Neural progenitor cell (in vitro differentiated cells): ENCODE results near the gene WDR72. TPM values are rescaled to one million over a fixed set of nuclear protein-coding genes. Genes with fewer than 3 reads are reported as not detected.

Experiments used
- DNase-seq: peaks from one replicate; pipeline ENCODE4 v3.0.0-alpha.2; 2016; ENCODE audit warnings: low spot score
- H2AFZ ChIP-seq: fragments of 200-600 bp; sonication (generic); replicated peaks from 2 replicates; pipeline ENCODE4 v1.6.1; 2016; ENCODE audit warnings: antibody characterized with exemption
- H3F3A ChIP-seq: fragments of 200-600 bp; sonication (generic); 2 replicates; pipeline ENCODE4 v1.6.1; 2016; ENCODE audit warnings: antibody characterized with exemption, low read depth
- H3K27ac ChIP-seq: fragments of 200-600 bp; sonication (generic); 2 replicates; pipeline ENCODE4 v1.5.1; 2016; ENCODE audit warnings: mild to moderate bottlenecking
- H3K27me3 ChIP-seq: fragments of 200-600 bp; sonication (generic); 2 replicates; pipeline ENCODE4 v1.6.1; 2016; ENCODE audit warnings: mild to moderate bottlenecking, moderate library complexity
- H3K36me3 ChIP-seq: fragments of 200-600 bp; sonication (generic); 2 replicates; pipeline ENCODE4 v1.5.1; 2016
- H3K4me1 ChIP-seq: fragments of 200-600 bp; sonication (generic); 2 replicates; pipeline ENCODE4 v1.6.1; 2016; ENCODE audit warnings: mixed run types
- H3K4me2 ChIP-seq: fragments of 200-600 bp; sonication (generic); 2 replicates; pipeline ENCODE4 v1.6.1; 2016
- H3K4me3 ChIP-seq: fragments of 200-600 bp; sonication (generic); 2 replicates; pipeline ENCODE4 v1.5.1; 2016
- H3K79me2 ChIP-seq: fragments of 200-600 bp; sonication (generic); 2 replicates; pipeline ENCODE4 v1.6.1; 2016; ENCODE audit warnings: low read depth
- H3K9ac ChIP-seq: fragments of 200-600 bp; sonication (generic); 2 replicates; pipeline ENCODE4 v1.6.1; 2016
- H3K9me3 ChIP-seq: fragments of 200-600 bp; sonication (generic); 2 replicates; pipeline ENCODE4 v1.5.1; 2016; ENCODE audit warnings: low read depth
- H4K20me1 ChIP-seq: fragments of 200-600 bp; sonication (generic); 2 replicates; pipeline ENCODE4 v1.6.1; 2016; ENCODE audit warnings: low read depth
- H3K27ac Mint-ChIP-seq: 3 replicates; pipeline ENCODE4 v1.8.0; 2021; ENCODE audit warnings: mixed read lengths
- H3K27me3 Mint-ChIP-seq: 2 replicates; pipeline ENCODE4 v1.8.0; 2022; ENCODE audit warnings: low read depth, mild to moderate bottlenecking, inconsistent platforms, moderate library complexity, mixed read lengths; ENCODE audit not compliant: insufficient read depth
- H3K36me3 Mint-ChIP-seq: 3 replicates; pipeline ENCODE4 v1.8.0; 2021; ENCODE audit warnings: mixed read lengths
- H3K4me1 Mint-ChIP-seq: 3 replicates; pipeline ENCODE4 v1.8.0; 2021; ENCODE audit warnings: mixed read lengths
- H3K4me3 Mint-ChIP-seq: 3 replicates; pipeline ENCODE4 v1.8.0; 2021; ENCODE audit warnings: mild to moderate bottlenecking, moderate library complexity, mixed read lengths
- H3K9me3 Mint-ChIP-seq: 3 replicates; pipeline ENCODE4 v1.8.0; 2020; ENCODE audit warnings: mixed read lengths
- EZH2 ChIP-seq: fragments of 200-600 bp; sonication (generic); IDR thresholded peaks from 2 replicates; pipeline ENCODE4 v1.6.1; 2017; ENCODE audit warnings: antibody characterized with exemption, mild to moderate bottlenecking, moderate library complexity
- EZH2phosphoT487 ChIP-seq: fragments of 200-600 bp; sonication (generic); IDR thresholded peaks from 2 replicates; pipeline ENCODE4 v1.6.1; 2017; ENCODE audit warnings: antibody characterized with exemption
- total RNA-seq: library from RNA; depleted of rRNA; stranded (reverse); fragments of >200 nt; gene quantifications from 2 replicates; pipeline ENCODE4 v1.2.3, GENCODE V29; 2015; ENCODE audit warnings: low replicate concordance
- TF ChIP-seq, protein P1 (sequence below): fragments of 200-600 bp; sonication (generic); IDR thresholded peaks from 2 replicates; pipeline ENCODE4 v1.5.1; 2017; ENCODE audit warnings: antibody characterized with exemption, mild to moderate bottlenecking

The WDR72 gene
- total RNA-seq, 1 donor from 2014 or later = 4.6 TPM

DNA sequence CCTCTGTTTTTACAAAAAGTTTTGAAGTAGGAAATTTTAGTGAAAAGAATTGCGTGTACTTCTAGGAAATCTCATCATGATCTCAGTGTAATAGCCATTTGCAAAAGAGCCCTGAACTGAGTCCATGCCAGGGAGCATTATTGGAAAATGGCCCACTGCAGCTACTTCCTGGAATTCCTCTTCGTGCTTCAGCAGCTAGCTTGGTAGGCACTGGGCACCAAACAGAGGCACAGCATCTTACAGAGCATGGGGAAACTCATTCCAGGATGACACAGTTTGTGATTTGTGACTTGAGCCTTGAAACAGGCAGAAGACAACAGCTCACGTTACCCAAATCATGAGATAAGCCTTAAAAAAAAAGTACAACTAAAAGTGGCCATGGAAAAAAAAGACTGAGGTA is 179.1 kb downstream of the WDR72 start:
- Mint-ChIP-seq H3K4me3 (no peak overlapping the region), H3K9me3 (peaks cover under 1% of the 10 kb centered on the region), H3K4me1 (peaks cover 5% of the 10 kb centered on the region), H3K27ac (no peak overlapping the region), H3K36me3 (no peaks in the 10 kb centered on the region), H3K27me3 (no peaks in the 10 kb centered on the region)
- H4K20me1 ChIP-seq = no peaks in the 10 kb centered on the region
- no peak for DNase-seq
- no peak overlapping the region for H3K9ac ChIP-seq
- no peaks in the 10 kb centered on the region for H3K27me3 ChIP-seq
- no peaks in the 10 kb centered on the region for H3F3A ChIP-seq
- H3K4me2 ChIP-seq = no peak overlapping the region
- no peaks in the 10 kb centered on the region for H3K36me3 ChIP-seq
- no peak overlapping the region for H3K27ac ChIP-seq
- no peaks in the 10 kb centered on the region for H3K9me3 ChIP-seq
- H2AFZ ChIP-seq = no peak overlapping the region
- TF ChIP-seq EZH2phosphoT487 (no peak), EZH2 (no peak)
- TF ChIP-seq, protein P1, sequence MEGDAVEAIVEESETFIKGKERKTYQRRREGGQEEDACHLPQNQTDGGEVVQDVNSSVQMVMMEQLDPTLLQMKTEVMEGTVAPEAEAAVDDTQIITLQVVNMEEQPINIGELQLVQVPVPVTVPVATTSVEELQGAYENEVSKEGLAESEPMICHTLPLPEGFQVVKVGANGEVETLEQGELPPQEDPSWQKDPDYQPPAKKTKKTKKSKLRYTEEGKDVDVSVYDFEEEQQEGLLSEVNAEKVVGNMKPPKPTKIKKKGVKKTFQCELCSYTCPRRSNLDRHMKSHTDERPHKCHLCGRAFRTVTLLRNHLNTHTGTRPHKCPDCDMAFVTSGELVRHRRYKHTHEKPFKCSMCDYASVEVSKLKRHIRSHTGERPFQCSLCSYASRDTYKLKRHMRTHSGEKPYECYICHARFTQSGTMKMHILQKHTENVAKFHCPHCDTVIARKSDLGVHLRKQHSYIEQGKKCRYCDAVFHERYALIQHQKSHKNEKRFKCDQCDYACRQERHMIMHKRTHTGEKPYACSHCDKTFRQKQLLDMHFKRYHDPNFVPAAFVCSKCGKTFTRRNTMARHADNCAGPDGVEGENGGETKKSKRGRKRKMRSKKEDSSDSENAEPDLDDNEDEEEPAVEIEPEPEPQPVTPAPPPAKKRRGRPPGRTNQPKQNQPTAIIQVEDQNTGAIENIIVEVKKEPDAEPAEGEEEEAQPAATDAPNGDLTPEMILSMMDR = no peak
- no peak overlapping the region for H3K4me3 ChIP-seq
- no peaks in the 10 kb centered on the region for H3K4me1 ChIP-seq
- no peaks in the 10 kb centered on the region for H3K79me2 ChIP-seq

DNA sequence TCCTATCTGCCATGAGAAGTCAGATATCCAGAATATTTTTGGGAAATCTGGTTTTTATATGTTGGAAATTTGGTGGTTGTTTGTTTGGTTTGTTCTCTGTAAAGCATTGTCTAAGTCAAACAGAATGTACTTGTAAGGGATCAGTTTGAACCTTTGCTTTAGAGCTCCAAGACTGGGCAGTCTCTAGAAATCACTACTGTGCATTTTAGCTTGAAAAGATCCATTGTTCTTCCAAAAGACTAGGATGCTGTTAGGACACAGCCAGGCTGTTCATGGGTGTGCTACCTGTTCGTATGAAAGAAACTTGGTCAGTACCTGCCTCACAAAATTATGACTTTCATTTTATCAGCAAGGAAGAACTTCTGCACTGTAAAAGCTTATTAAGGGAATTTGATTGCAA is 182.6 kb downstream of the WDR72 start:
- no peak overlapping the region for H3K27ac Mint-ChIP-seq
- Histone ChIP-seq H3K4me2 (no peak overlapping the region), H3F3A (no peaks in the 10 kb centered on the region), H3K4me1 (no peaks in the 10 kb centered on the region), H2AFZ (no peak overlapping the region), H3K79me2 (no peaks in the 10 kb centered on the region), H3K36me3 (no peaks in the 10 kb centered on the region), H3K4me3 (no peak overlapping the region), H3K27me3 (no peaks in the 10 kb centered on the region), H3K9ac (no peak overlapping the region), H3K27ac (no peak overlapping the region), H3K9me3 (no peaks in the 10 kb centered on the region), H4K20me1 (no peaks in the 10 kb centered on the region)
- no peak overlapping the region for H3K4me3 Mint-ChIP-seq
- peaks cover 5% of the 10 kb centered on the region for H3K4me1 Mint-ChIP-seq
- no peaks in the 10 kb centered on the region for H3K27me3 Mint-ChIP-seq
- TF ChIP-seq EZH2phosphoT487 (no peak), EZH2 (no peak)
- TF ChIP-seq, protein P1 = no peak
- no peak for DNase-seq
- H3K36me3 Mint-ChIP-seq = no peaks in the 10 kb centered on the region
- peaks cover 2% of the 10 kb centered on the region for H3K9me3 Mint-ChIP-seq

DNA sequence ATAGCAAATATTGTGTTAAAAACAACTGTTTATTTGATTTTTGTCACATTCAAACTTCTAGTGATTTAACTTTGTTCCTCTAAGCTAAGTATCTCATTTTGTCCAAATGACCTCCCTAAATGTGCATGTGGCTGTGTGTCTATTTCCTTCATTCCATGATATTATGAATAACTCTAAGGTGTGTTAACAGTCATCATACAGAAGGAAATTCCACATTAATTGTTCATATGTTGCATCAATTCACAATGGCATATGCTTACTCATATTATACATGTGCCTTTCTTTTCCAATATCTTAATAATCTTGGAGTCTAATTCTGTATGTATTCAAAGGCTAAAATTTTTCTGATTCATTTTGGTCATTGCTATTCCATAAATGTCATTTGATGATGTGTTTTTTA is 186.4 kb downstream of the WDR72 start:
- H3K27me3 Mint-ChIP-seq = no peaks in the 10 kb centered on the region
- H3K9me3 Mint-ChIP-seq = peaks cover 16% of the 10 kb centered on the region
- no peak for TF ChIP-seq EZH2phosphoT487
- TF ChIP-seq, protein P1 = no peak
- TF ChIP-seq EZH2 = no peak
- Histone ChIP-seq H3K36me3 (no peaks in the 10 kb centered on the region), H4K20me1 (no peaks in the 10 kb centered on the region), H3K4me1 (no peaks in the 10 kb centered on the region), H3K79me2 (no peaks in the 10 kb centered on the region), H3K4me3 (no peak overlapping the region), H3K9me3 (no peaks in the 10 kb centered on the region), H3K27me3 (no peaks in the 10 kb centered on the region), H3F3A (no peaks in the 10 kb centered on the region), H3K9ac (no peak overlapping the region), H3K27ac (no peak overlapping the region), H3K4me2 (no peak overlapping the region), H2AFZ (no peak overlapping the region)
- H3K36me3 Mint-ChIP-seq = no peaks in the 10 kb centered on the region
- no peak overlapping the region for H3K27ac Mint-ChIP-seq
- no peak for DNase-seq
- no peak overlapping the region for H3K4me3 Mint-ChIP-seq
- H3K4me1 Mint-ChIP-seq = no peaks in the 10 kb centered on the region
